ENCODE data around the gene WWOX.

The WWOX gene

DNA sequence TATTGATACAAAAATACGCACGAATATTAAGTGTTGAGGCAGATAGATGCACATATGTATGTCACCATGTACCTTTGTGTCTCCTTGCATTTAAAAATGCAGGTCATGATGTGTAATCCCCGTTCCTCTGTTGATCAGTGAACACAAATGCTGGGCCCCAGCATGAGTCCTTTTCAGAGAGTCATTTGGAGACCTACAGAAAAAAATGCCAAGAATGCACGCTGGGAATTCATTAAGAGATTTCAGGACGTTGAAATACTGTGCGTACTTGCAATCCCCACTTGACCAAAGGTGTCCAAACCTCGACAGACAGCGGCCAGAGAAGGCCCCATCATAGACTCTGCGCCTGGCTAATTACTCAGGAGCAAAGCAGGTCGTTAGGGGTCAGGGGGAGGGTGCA, 1005.1 kb downstream of the WWOX start:
- DNase-seq (ENCODE audit: low read depth in 4 of 4, low spot score in 1 of 4): no peak

DNA sequence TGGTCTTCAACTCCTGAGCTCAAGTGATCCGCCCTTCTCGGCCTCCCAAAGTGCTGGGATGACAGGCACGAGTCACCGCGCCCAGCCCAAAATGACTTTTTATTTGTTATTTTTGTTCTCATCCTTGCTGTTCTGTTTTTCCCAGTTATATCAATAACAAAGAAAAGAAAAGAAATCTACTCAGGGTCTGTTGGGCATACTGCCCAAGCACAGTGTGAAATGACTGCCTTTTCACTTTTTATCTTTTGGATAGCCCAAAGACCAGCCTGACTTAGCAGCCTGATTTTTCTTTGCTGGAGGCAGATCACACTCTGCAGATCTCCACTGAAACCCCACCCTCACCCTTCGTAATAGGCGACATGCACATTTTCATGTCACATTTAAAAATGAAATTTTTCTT, 1007.8 kb downstream of the WWOX start:
- no peak for DNase-seq (ENCODE audit: low read depth in 4 of 4, low spot score in 1 of 4)

DNA sequence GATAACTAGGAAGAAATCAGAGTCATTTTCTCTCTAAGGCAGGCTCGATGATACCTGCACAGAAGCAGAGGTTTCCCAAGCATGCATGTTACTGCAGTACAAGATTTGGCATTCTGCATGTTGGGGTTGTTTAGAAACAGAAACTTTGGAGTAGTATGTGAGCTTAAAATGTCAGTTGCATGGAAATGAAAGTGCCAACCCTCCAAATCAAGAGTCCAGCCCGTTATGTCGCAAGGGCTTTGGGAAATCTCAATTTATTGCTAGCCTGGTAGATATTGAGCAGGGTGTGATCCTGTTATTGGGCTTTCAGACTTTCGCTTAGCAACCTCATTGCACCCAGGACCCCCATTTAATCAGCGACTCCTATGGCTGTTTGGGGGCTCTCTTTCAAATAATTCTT, 1010.3 kb downstream of the WWOX start:
- no peak for DNase-seq (ENCODE audit: low read depth in 4 of 4, low spot score in 1 of 4)

DNA sequence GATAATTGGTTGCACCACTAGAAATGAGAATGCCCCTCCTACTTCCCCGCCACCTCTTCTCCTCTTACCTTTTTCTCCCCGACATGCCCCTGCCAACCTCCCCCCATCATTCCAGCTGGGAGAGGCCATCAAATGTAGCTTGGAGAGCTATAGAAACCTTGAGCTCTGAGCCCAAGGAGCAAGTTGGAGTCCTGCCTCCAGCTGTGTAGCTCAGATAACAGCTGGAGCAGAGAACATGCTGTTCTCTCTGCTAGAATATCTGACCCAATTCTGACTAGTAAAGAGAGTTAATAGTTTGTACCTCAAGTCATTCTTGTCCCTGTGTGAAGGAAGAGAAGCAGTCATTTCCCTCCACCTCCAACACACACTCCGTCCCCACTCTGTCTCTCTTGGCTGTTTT, 1010.8 kb downstream of the WWOX start:
- DNase-seq (ENCODE audit: low read depth in 4 of 4, low spot score in 1 of 4): no peak

DNA sequence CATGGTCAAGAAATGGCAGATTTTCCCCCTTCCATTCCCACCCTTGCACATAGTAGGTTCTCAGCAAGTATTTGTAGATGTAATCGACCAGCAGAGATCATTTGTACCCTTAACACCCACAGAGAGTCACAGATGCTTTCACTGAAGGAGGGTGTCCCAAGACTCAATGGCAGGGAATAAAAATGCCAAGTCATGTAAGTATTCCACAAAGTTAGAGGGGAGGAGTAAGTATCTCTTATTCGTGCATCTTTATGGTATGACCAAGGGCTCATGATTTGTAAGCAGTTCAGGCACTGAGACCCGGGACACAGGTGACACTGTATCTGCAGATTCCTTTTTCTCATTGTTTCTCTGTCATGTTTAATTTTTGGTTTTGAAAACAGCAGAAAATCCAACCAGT, 1011.5 kb downstream of the WWOX start:
- no peak for DNase-seq (ENCODE audit: low read depth in 4 of 4, low spot score in 1 of 4)

DNA sequence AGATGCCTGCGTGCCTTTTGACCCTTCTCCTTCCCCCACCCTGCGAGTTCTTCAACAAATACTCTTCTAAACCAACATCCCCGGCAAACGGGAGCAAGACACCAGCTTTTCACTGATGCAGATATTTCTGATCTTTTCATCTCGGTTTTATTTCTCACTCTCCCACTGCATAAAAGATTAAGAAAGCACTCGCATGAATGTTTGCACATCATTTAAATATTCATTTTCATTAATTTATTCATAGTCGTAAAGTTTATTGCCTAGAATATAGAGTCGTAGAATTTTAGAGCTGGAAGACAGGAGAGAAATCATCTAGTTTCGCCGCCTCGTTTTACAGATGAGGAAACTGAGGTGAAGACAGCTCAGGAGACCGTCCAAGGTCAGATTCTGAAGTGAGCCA, 1013.0 kb downstream of the WWOX start:
- DNase-seq (ENCODE audit: low read depth in 4 of 4, low spot score in 1 of 4): no peak

DNA sequence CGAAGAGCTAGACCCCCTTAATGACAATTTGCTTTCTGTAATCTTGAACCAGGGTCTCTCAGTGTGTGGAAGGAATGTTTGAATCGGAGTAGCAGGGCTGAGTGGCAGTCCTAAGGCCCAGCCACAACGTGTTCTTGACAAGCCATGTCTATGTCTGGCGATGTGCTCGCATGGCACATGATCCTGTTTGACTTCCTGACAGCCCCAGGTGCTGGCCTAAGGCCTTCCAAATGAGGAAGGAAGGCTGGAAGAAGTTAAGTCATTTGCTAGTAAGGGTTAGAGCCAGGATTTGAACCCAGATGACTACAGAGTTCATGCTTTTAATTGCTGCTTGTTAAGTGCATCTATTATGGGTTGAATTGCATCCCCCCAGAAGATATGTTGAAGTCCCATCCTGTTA, 1014.4 kb downstream of the WWOX start:
- DNase-seq (ENCODE audit: low read depth in 4 of 4, low spot score in 1 of 4): no peak

DNA sequence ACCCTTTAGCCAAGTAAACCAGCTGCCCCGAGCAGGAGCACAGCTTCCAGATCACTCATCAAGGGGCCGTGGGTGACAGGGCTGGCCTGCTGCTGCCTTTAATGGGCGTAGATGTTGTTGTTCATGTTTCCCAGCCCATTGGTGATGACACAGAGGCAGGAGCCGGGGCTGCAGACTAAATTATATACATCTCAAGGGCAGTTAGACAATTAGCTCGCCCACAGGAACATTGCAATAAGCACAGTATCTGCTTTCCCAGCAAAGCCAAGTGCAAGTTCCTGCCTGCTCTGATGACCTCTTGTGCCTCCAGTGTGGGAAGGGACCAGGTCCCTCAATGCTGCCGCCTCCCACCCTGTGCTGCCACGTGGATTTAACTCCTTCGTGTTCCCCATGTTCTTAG, 1015.3 kb downstream of the WWOX start:
- DNase-seq (ENCODE audit: low read depth in 4 of 4, low spot score in 1 of 4): no peak

DNA sequence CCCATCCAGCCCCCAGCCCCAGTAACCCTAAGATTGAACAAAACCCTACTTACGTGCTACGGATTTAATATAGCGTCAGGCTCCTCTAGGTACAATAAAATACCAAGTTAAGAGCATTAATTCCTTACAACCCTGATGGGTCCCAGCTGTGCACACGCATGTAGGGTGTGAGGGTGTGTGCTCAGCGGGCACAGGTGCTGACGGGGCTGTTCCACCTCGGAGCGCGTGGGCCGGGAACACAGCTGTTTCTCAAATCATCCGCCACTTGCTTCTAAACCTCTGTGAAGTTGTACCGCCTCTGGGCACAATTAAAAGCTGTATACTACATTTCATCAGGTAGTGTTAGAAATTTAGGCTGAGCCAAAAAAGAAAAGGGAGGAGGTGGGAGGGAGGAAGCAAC, 1022.5 kb downstream of the WWOX start:
- DNase-seq (ENCODE audit: low read depth in 4 of 4, low spot score in 1 of 4): no peak

DNA sequence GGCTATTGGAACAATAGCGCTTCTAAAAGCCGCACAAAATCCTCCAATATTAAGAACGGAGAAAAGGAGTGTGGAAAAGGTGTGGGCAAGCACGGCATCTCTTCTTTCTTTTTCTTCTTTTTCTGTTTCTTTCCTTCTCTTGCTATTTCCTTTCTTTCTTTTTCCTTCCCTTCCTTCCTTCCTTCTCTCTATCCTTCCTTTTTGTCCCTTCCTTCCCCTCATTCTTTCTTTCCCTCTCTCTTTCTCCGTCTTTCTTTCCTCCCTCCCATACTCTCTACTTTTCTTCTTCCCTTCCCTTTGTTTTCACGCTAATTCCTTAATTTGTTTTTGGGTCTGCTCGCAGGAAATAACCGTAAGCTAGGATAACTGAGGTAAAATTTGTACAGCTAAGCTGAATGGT, 1022.9 kb downstream of the WWOX start:
- no peak for DNase-seq (ENCODE audit: low read depth in 4 of 4, low spot score in 1 of 4)

DNA sequence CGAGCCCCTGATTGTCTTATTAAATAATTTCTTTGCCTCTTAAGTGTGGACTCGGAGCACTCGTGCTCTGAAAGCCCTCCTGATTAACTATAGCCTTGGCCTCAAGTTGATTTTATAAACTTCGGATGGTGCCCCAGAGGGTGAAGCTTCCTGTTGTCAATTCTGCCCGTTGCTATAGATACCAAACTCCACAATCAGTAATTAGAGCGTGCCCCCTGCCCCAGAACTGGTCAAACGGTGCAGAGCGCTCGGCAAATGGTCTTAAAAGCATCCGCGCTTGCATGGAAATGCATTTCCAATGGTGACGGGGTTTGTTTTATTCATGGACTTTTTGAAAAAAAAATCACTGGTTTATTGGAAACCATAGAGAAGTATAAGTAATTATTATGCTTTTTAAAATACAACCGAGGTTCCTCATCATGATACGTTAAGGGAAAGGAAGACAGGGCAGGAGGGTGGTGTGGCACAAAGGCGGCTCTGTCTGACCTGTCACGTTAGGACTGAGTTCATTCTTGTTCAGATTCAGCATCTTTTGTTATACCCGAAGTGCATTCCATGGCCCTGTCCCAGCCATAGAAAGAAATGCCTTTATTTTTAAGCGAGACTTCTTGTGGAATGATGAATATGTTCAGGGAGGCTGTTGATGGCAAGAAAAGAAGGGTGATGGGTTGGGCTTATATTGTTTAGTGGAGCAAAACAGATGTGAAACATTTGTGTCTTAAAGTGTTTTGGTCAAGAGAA, 1024.7 kb downstream of the WWOX start:
- DNase-seq (ENCODE audit: low read depth in 4 of 4, low spot score in 1 of 4): no peak

DNA sequence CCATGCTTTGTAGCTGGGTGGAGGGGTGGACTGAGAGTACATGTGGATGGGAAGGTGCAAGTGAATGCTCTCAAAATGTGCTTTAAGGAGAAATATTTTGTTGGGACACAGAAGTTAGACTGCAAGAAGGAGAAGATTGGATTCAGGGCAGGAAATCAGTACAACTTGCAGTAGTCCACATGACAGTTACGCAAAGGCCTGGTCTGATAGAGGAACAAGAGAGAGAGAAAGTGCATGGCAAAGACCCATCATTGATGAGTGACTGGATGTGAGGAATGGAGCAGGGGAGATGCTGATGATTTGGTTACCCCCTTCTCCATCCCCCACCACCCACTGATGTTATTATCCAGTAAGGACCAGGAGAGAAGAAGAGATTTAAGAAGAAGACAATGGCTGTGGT, 1028.3 kb downstream of the WWOX start:
- DNase-seq (ENCODE audit: low read depth in 4 of 4, low spot score in 1 of 4): no peak

DNA sequence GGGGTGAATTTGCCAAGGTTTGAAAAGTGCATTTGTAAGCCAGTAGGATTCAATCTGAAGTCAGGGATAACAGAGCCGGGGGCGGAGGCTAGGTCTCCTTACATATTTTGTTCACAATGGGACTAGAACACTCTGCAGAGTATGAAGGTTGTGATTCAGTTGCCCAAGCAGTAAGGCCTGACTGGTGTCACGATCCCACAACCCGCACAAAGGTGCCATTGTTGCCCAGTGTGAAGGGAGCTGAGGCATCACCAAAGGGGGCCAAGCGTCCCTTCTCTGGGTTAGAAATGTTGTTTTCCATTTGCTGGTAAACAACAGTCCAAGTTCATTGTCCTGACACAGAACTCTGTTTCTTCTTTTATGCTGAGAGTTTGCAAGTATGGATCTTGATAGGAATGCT, 1029.3 kb downstream of the WWOX start:
- DNase-seq (ENCODE audit: low read depth in 4 of 4, low spot score in 1 of 4): no peak

DNA sequence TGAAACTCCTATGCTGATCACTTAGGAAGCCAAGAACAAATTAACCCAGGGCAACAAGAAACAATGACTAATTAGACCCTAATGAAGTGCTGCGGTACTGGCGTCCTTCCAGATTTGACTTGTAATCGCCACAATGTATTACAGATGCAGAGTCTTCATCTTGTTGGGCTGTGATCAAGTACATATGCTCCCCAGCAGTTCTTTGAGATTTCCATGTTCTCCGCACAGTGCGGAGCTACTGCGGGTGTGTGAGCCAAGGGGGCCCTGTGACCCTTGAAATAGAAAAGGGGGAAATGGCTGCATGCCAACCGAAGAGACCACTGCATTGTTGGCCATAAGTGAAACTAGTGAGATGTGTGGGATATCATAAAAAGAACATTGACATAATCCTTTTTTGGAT, 1031.2 kb downstream of the WWOX start:
- no peak for DNase-seq (ENCODE audit: low read depth in 4 of 4, low spot score in 1 of 4)

DNA sequence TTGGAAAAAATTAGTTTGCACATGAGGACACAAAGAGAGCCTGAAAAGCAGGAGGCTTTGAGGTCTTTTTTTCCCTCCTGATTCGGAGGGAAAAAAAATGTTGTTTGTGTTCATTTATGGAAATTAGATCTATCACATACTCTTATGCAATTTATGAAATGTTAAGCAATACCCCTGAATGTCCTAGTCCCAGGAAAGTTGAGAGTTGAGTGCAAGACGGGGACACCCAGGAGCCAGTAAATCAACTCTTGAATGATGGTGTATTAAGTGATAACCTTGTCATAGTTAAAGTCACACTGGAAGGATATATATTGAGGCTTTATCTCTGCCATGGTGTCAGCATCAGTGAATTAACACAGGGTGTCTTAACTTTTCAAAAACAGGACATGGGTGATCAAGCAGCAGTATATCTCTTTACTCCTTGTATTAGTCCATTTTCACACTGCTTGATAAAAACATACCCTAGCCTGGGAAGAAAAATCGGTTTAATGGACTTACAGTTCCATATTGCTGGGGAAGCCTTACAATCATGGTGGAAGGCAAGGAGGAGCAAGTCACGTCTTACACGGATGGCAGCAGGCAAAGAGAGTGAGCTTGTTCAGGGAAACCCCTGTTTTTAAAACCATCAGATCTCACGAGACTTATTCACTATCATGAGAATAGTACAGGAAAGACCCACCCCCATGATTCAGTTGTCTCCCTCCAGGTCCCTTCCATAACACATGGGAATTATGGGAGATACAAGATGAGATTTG, 1032.0 kb downstream of the WWOX start:
- no peak for DNase-seq (ENCODE audit: low read depth in 4 of 4, low spot score in 1 of 4)

DNA sequence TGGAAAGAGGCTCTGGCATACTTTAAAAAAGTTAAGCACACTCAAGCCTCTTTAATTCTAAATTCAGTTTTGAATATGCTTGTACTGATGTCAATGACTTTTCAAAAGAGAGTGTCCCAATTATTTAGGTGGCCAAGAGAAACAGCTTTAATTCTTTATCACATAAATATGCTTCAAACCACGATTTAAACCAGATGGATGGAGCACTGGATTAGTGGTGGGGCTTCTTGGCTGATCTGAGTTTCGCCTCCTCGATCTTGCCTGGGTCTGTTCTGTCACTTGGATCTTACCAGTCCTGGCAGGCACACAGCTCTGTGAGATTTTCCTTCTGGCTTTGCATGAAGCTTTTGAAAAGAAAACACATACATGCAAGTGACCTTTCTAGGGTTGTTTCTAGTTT, 1033.2 kb downstream of the WWOX start:
- DNase-seq (ENCODE audit: low read depth in 4 of 4, low spot score in 1 of 4): no peak

DNA sequence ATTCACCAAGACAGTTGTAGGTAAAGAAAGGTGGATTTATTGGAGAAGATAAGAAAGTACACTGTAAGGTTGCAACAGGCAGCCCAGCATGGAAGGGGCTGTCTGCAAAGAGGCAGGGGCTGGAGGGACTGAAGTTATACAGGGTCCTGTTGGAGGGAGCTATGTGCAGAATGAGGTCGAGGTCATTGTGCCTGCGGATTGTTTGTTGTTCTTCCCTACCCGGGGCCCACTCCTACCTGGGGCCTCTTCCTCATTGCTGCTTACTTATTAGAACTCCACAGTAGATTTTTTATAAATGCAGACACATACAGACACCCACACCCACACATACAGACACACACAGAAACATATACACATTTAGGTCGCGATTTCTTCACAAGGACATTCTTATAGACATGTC, 1034.8 kb downstream of the WWOX start:
- DNase-seq (ENCODE audit: low read depth in 4 of 4, low spot score in 1 of 4): no peak

DNA sequence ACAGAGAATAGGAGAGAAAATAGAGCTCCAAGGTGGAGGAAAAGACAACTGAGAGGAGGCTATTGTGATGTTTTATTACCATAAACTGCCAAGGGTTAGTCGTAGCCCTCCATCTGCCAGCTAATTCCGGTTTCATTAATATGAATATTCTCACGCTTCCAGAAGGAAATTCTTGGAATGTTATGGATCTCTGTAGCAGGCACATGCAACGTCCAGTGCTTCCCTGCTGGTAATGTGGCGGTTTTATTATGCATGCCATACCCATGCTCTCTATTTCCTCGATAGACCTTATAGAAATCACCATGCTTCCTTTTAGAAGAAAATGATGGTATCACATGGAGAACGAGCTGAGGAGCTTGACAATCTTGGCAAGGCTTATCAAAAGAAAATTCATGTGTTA, 1037.5 kb downstream of the WWOX start:
- DNase-seq (ENCODE audit: low read depth in 4 of 4, low spot score in 1 of 4): no peak

DNA sequence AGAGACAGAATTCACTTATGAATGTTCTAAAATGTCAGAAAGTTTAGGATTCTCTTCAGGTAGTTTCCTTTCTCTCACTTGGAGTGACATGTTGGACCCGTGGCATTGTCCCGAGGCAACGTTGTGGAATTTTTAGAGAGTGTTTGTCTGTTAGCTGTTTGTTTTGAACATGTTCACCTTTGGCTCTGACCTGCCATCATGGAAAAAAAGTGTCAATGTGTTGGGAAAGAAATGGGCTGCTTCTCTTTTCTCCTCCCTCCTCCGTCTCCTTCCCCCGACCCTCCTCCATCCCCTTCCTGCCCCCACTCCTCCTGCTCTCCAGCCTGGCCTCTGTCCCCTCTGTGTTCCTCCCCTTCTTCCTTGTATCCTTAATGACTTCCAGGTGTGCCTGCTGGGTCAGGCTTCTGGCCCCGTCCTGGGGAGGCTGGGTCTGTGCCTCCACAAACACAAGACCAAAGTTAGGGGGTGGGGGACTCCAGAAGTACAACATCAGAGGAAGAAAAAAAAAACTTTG, 1038.0 kb downstream of the WWOX start:
- DNase-seq (ENCODE audit: low read depth in 4 of 4, low spot score in 1 of 4): no peak

DNA sequence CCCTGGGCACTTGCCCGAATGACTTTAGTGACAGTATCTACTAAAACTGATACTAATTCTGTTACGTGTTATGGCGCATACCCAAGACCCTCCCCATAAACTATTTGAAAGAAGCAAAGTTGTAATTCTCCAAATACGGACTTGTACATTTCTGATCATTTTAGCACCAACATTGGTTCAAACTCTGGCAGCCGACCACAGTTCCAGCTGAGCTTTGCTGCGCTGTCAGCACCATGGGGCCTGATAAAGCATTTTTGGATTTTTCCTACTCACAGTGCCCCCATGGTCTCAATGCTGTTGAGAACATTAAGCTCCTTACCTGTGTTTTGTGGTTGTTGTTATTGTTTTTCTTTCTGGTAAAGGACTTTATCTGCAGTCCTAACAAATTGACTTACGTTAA, 1040.3 kb downstream of the WWOX start:
- no peak for DNase-seq (ENCODE audit: low read depth in 4 of 4, low spot score in 1 of 4)

DNA sequence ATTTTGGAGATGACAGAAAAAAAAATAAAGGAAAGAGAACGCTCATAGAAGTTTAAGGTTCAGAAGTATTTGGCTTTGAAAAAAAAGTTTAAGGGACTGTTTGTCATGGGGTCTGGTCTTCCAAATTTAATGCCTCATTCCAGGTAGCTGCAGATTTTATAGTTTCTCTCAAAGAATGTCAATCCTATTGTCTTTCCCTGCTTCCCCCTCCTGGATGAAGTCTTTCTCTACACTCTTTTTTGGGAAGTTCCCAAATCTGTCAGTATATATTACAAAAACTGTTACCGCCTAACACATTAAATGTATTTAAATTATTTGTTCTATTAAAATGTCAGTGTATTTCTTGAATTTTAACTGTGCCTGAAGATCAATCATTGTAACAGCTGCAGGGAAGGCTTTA, 1043.6 kb downstream of the WWOX start:
- no peak for DNase-seq (ENCODE audit: low read depth in 4 of 4, low spot score in 1 of 4)

DNA sequence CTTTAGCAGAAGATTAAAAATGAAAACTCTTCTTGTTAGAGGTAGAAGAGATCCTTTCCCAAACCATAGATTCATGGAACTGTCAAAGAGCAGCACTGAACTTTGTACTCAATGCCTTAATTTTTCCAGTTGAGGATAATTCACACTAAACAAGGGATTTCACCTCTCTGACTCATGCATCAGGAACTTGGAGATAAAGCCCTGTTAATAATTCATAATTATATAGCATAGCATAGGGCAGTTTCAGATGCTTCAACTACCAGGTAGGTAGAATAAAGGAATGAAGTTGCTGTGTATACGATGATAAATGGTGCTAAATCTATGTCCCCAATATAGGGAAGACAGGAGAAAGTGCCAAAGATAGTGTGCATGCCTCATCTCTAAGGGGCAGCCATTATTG, 1050.7 kb downstream of the WWOX start:
- DNase-seq (ENCODE audit: low read depth in 4 of 4, low spot score in 1 of 4): no peak

All from stimulated activated CD4-positive, alpha-beta T cell treated with anti-CD3 and anti-CD28 coated beads, Interleukin-1b, Interleukin-23, amount 100 ng/mL, for 24 hours (primary cell).